Peyer's patch (tissue), 4 donors: Measurements from ENCODE around the gene CD28.
"Not testable (repeated sequence)": the region's sequence is repeated elsewhere in the genome, so short reads cannot be mapped to it uniquely, and the experiment has no call there.

ENCODE experiments used
- CTCF ChIP-seq, 6 experiments: fragments of 450-650 bp in 4 of 6; fragments of 200-600 bp in 2 of 6; sonication (generic) in 1 of 6; IDR thresholded peaks; one replicate each; pipeline ENCODE4 v1.5.1; 2017 to 2019; ENCODE audit warnings: antibody characterized with exemption in 6 of 6, mild to moderate bottlenecking in 3 of 6, moderate library complexity in 1 of 6
- POLR2A ChIP-seq, 2 donors: fragments of 450-650 bp; IDR thresholded peaks; one replicate each; pipeline ENCODE4 v1.5.1; 2017; ENCODE audit warnings: antibody characterized with exemption in 2 of 2, mild to moderate bottlenecking in 2 of 2, moderate library complexity in 2 of 2

GRCh38 chr2:203698410-203698809 lies 8.0 kb upstream of the CD28 start:
- not testable (repeated sequence) for TF ChIP-seq CTCF, POLR2A (IDR thresholded peaks at IDR 0.05)
